ENCODE measurements around the gene SCML1. TPM values are rescaled to one million over a fixed set of nuclear protein-coding genes. Genes with fewer than 3 reads are reported as not detected.

The SCML1 gene
- total and polyA plus RNA-seq, 7 donors = 2.4 to 15.3 (median 10.7) TPM

- TF ChIP-seq POLR2A (IDR thresholded peaks at IDR 0.05) (no peak), POLR2AphosphoS5 (IDR thresholded peaks at IDR 0.05) (no peak), EP300 (IDR thresholded peaks at IDR 0.05) (no peak), CTCF (IDR thresholded peaks at IDR 0.05) (no peak)
- no peaks in the 10 kb centered on the region for H3K9me3 ChIP-seq
- H3K36me3 ChIP-seq = no peaks in the 10 kb centered on the region
- H3K27ac ChIP-seq = no peak overlapping the region
- no peak overlapping the region for H3K4me3 ChIP-seq
- H3K27me3 ChIP-seq = no peaks in the 10 kb centered on the region
- DNase-seq = no peak
- intact Hi-C loops (cut with DNase I) = no loop called here
- H3K4me1 ChIP-seq = no peaks in the 10 kb centered on the region
- WGBS, 2 donors = 24 to 52% methylated on average over 1 of the region's 1 CpG
These were observed 30.4 kb downstream of the SCML1 start for GRCh38 chrX:17767734-17768133.

GRCh38 chrX:17768997-17769396 is 31.7 kb downstream of the SCML1 start:
- 76 to 88% methylated on average over 5 of the region's 5 CpGs for WGBS, 2 donors
- Histone ChIP-seq H3K4me1 (no peaks in the 10 kb centered on the region), H3K36me3 (no peaks in the 10 kb centered on the region), H3K9me3 (no peaks in the 10 kb centered on the region), H3K4me3 (no peak overlapping the region), H3K27ac (no peak overlapping the region), H3K27me3 (no peaks in the 10 kb centered on the region)
- TF ChIP-seq CTCF (IDR thresholded peaks at IDR 0.05) (no peak), POLR2AphosphoS5 (IDR thresholded peaks at IDR 0.05) (no peak), EP300 (IDR thresholded peaks at IDR 0.05) (no peak), POLR2A (IDR thresholded peaks at IDR 0.05) (no peak)
- DNase-seq = no peak
- intact Hi-C loops (cut with DNase I) = no loop called here

DNA sequence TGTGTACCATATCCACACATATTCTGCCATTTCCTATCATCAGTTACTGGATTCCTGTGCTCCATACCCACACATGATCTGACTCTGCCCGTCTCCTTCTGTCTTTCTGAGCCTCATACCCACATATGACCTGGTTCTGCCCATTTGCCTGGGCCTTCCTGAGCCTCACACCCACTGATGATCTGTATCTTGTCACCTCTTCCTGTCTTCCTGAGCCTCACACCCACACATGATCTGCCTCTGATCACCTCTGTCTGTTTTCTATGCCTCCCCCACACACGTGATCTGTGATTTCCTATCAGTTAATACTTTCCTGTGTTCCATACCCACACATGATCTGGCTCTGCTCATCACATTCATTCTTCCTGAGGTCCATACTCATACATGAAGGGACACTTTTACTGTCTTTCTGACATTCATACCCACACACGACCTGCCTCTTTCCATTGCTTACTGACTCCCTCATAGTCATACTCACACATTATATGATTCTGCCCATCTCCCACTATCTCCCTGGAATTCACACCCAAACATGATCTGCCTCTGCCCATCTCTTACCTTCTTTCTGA is 32.5 kb downstream of the SCML1 start:
- Histone ChIP-seq H3K4me3 (no peak overlapping the region), H3K27ac (no peak overlapping the region), H3K4me1 (no peaks in the 10 kb centered on the region), H3K9me3 (no peaks in the 10 kb centered on the region), H3K27me3 (no peaks in the 10 kb centered on the region), H3K36me3 (no peaks in the 10 kb centered on the region)
- TF ChIP-seq POLR2AphosphoS5 (IDR thresholded peaks at IDR 0.05) (no peak), EP300 (IDR thresholded peaks at IDR 0.05) (no peak), CTCF (IDR thresholded peaks at IDR 0.05) (no peak), POLR2A (IDR thresholded peaks at IDR 0.05) (no peak)
- 72 to 81% methylated on average over 3 of the region's 3 CpGs for WGBS, 2 donors
- intact Hi-C loops (cut with DNase I) = no loop called here
- no peak for DNase-seq

DNA sequence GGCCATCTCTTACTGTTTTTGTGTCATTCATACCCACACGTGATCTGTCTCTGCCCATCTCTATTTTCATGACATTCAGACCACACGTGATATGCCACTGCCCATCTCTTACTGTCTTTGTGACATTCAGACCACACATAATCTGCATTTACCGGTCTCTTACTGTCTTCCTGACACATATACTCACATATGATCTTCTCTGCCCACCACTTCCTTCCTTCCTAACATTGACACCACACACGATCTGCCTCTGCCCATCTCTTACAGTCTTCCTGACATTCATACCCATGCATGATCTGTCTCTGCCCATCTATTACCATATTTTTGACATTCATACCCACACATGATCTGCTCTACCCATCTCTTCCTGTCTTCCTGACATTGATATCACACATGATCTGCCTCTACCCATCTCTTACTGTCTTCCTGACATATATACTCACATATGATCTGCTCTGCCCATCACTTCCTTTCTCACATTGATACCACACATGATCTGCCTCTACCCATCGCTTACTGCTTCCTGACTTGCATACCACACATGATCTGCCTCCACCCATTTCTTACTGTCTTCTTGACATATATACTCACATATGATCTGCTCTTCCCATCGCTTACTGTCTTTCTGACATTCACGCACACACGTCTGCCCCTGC is 36.1 kb downstream of the SCML1 start:
- 75 to 87% methylated on average over 8 of the region's 8 CpGs for WGBS, 2 donors
- Histone ChIP-seq H3K36me3 (no peaks in the 10 kb centered on the region), H3K4me3 (no peak overlapping the region), H3K4me1 (no peaks in the 10 kb centered on the region), H3K9me3 (no peaks in the 10 kb centered on the region), H3K27ac (no peak overlapping the region), H3K27me3 (no peaks in the 10 kb centered on the region)
- intact Hi-C loops (cut with DNase I) = no loop called here
- no peak for DNase-seq
- TF ChIP-seq POLR2AphosphoS5 (IDR thresholded peaks at IDR 0.05) (no peak), CTCF (IDR thresholded peaks at IDR 0.05) (no peak), EP300 (IDR thresholded peaks at IDR 0.05) (no peak), POLR2A (IDR thresholded peaks at IDR 0.05) (no peak)

- Histone ChIP-seq H3K27me3 (no peaks in the 10 kb centered on the region), H3K4me3 (no peak overlapping the region), H3K9me3 (no peaks in the 10 kb centered on the region), H3K4me1 (no peaks in the 10 kb centered on the region), H3K27ac (no peak overlapping the region), H3K36me3 (no peaks in the 10 kb centered on the region)
- intact Hi-C loops (cut with DNase I) = no loop called here
- TF ChIP-seq CTCF (IDR thresholded peaks at IDR 0.05) = no peak
- no peak for TF ChIP-seq POLR2AphosphoS5 (IDR thresholded peaks at IDR 0.05)
- TF ChIP-seq POLR2A (IDR thresholded peaks at IDR 0.05) = no peak
- WGBS, 2 donors = 94 to 98% methylated on average over 1 of the region's 1 CpG
- no peak for DNase-seq
These were observed 36.8 kb downstream of the SCML1 start for GRCh38 chrX:17774053-17774452.

All from sigmoid colon (tissue), 7 donors.